Brain microvascular endothelial cell (primary cell): ENCODE data around the gene ODC1.

Experiments
- DNase-seq: peaks from one replicate; pipeline ENCODE4 v3.0.0-alpha.2; 2020
- H3K27ac ChIP-seq: fragments of 250-450 bp; sonication (Bioruptor Pico); 2 replicates; pipeline ENCODE4 v1.5.1; 2020; ENCODE audit warnings: mild to moderate bottlenecking, moderate library complexity
- H3K27me3 ChIP-seq: fragments of 250-450 bp; sonication (Bioruptor Pico); replicated peaks from 2 replicates; pipeline ENCODE4 v1.5.1; 2020; ENCODE audit warnings: mild to moderate bottlenecking
- H3K36me3 ChIP-seq: fragments of 250-450 bp; sonication (Bioruptor Pico); replicated peaks from 2 replicates; pipeline ENCODE4 v1.5.1; 2020; ENCODE audit warnings: mild to moderate bottlenecking
- H3K4me3 ChIP-seq: 2 replicates; pipeline ENCODE4 v1.5.1; 2011; ENCODE audit warnings: low read depth, mild to moderate bottlenecking, control low read depth, low read length, moderate library complexity
- in situ Hi-C: cut with HindIII; loops from 2 replicates; pipeline ENCODE4 v1.10.0; 2017; ENCODE audit warnings: low sequenced_read_pairs, low pct_ligation_motif_present
- TF ChIP-seq, protein P1 (sequence below): IDR thresholded peaks from 2 replicates; pipeline ENCODE4 v1.5.1; 2011; ENCODE audit warnings: low read depth, mild to moderate bottlenecking, moderate library complexity, low read length, control low read depth, inconsistent platforms; ENCODE audit errors: missing control alignments

ODC1 gene

DNA sequence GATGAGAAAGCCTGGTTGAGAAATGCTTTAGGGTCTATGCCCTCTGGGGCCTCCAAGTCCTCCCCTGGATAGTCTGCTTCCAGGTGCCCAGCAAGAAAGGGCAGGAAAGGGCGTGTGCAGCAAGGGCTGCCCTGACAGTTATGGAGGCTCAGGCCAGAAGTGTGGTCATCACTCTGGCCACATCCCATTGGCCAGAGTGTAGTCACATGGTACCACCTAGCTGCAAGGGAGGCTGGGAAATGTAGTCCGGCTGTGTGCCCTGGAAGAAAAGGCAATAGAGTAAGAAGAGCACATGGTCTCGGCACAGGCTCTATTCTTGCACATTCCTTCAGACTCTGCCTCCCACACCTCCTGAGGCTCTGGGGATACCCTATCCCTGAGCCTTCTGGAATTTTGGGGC lies 35.7 kb downstream of the ODC1 start:
- Histone ChIP-seq H3K4me3 (no peak overlapping the region), H3K27ac (no peak overlapping the region), H3K27me3 (no peaks in the 10 kb centered on the region), H3K36me3 (no peaks in the 10 kb centered on the region)
- TF ChIP-seq, protein P1, sequence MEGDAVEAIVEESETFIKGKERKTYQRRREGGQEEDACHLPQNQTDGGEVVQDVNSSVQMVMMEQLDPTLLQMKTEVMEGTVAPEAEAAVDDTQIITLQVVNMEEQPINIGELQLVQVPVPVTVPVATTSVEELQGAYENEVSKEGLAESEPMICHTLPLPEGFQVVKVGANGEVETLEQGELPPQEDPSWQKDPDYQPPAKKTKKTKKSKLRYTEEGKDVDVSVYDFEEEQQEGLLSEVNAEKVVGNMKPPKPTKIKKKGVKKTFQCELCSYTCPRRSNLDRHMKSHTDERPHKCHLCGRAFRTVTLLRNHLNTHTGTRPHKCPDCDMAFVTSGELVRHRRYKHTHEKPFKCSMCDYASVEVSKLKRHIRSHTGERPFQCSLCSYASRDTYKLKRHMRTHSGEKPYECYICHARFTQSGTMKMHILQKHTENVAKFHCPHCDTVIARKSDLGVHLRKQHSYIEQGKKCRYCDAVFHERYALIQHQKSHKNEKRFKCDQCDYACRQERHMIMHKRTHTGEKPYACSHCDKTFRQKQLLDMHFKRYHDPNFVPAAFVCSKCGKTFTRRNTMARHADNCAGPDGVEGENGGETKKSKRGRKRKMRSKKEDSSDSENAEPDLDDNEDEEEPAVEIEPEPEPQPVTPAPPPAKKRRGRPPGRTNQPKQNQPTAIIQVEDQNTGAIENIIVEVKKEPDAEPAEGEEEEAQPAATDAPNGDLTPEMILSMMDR: no peak
- in situ Hi-C loops: no loop called here
- peak; percentile 36 for DNase-seq

DNA sequence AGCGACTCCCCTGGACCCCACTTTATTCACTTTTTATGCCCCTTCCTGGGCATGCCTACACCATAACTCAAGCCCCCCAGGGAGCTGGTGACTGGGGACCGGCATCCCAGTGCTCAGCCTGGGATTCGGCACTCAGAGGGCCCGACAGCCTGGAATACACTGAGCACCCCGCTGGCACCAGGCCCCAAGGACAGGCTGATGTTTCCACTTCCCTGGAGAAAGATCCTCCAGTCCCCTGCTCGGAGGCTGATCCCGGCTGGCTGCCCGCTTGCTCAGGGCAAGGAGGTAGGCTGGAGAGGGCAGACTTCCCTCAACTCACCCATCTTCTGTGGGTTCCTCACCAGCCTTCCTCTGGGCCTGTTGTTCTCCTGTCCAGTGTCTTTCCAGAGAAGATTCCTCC lies 36.6 kb downstream of the ODC1 start:
- H3K4me3 ChIP-seq: no peak overlapping the region
- H3K36me3 ChIP-seq: no peaks in the 10 kb centered on the region
- DNase-seq: no peak
- in situ Hi-C loops: no loop called here
- no peaks in the 10 kb centered on the region for H3K27me3 ChIP-seq
- TF ChIP-seq, protein P1: no peak
- no peak overlapping the region for H3K27ac ChIP-seq

DNA sequence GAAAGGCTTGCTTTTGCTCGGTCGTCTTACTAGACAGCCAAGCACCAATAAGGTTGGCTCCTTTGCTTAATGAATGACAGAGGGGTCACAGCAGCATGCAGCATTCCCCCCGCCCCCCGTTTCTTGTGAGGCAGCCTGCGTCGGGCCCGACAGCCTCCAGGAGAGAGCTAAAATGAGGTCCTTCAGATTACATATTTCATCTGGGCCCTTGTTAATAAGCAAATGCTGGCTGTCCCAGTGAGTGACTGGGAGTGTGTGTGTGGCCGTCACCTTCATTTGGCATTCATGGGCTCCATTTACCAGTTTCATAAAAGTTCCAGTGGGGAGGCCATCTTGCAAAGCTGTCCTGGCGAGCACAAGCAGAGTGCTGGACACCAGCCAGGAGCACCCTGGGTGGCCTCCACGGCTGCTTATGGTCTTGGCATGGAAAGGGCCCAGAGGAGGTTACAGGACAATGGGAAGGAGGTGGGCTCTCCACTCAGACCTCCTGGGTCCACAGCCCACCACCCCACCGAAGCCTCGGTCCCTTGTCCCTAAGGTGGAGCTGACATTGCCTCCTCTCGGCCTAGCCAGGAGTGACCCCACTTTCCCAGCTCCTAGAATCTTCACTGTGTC lies 37.2 kb downstream of the ODC1 start:
- Histone ChIP-seq H3K36me3 (no peaks in the 10 kb centered on the region), H3K4me3 (no peak overlapping the region), H3K27me3 (no peaks in the 10 kb centered on the region), H3K27ac (no peak overlapping the region)
- DNase-seq: no peak
- in situ Hi-C loops: no loop called here
- TF ChIP-seq, protein P1: no peak

DNA sequence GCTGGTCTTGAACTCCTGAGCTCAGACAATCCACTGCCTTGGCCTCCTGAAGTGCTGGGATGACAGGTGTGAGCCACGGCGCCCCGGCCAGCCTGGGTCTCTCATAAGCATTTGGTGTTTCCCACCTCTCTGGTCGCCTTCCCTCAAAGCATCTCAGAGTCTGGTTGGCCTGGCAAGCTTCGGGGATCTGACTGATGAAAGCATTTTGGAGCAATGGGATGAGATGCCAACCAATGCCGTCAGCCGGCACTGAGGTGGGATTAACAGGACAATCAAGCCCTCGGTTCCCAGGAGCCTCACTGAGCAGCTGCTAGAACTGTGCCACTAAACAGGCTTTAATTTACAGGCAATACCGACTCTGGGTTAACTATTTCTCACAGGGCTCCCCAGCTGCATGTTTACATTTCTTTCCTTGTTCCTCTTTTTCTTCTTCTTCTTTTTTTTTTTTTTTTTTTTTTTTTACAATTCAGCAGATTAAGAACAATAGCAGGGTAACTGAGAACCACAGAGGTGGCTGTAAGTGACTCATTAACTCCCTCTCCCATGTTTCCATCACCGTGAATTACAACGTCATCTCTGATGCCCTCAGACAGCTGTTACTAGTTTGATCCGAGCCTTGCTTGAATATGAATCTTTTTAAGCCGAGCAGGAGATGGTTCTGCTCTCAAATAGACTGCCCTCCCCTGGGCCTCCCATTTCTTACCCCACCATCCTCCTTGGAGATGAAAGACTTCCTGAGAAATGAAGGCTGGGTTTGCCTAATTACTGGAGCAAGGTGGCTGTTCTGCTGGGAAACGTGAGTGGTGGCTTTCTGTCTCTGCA lies 37.9 kb downstream of the ODC1 start:
- no peaks in the 10 kb centered on the region for H3K36me3 ChIP-seq
- TF ChIP-seq, protein P1: no peak
- no peak overlapping the region for H3K4me3 ChIP-seq
- no peaks in the 10 kb centered on the region for H3K27me3 ChIP-seq
- no peak overlapping the region for H3K27ac ChIP-seq
- in situ Hi-C loops: no loop called here
- DNase-seq: no peak

DNA sequence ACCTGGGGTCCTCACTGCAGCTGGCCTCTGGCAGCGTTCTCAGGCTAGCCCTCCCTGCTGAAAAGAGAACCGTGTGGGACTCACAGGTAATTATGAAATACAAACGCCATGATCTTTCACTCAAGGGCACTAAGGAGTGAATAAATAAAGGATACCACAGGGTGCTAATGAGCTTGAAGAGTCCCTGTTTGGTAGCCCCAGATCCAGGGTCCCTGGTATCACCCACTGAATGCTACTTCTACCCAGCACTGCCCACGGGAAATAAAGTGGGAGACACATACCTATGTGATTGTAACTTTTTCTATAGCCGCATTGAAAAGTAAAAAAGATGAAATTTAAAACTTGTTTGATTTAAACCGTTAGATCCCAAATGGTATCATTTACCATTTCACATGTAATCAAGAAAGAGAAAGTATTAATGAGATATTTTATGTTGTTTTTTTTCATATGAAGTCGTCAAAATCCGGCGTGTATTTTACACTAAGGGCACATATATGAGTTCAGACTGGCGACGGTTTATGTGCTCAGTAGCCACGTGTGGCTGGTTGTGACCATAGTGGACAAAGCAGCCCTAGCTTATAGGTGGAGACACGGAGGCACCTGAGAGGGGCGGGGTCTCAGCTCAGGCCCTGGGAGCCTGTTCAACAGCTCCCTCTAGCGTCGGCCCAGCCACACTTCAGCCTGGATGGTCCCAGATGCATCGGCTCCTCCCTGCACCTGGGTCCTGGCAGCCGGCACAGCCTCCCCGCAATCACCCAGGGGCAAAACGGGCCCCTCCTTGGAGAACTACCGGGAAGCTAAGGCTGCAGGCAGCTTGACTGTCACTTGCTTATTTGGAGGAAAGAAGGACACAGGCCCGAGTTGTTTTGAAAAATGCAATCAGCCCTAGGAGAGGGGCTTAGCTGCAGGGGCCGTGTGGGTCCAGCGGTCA lies 39.2 kb downstream of the ODC1 start:
- H3K27me3 ChIP-seq: no peaks in the 10 kb centered on the region
- no peak overlapping the region for H3K27ac ChIP-seq
- DNase-seq: peak; percentile 45
- TF ChIP-seq, protein P1: peak; percentile 98
- in situ Hi-C loops: no loop called here
- no peaks in the 10 kb centered on the region for H3K36me3 ChIP-seq
- no peak overlapping the region for H3K4me3 ChIP-seq
